CD4-positive, alpha-beta T cell treated with Interleukin-4 for 1 hour (primary cell): ENCODE data around the gene TCF7L2.

Experiments
- DNase-seq, 2 donors: peaks; one replicate each; pipeline ENCODE4 v3.0.0-alpha.2; 2020 to 2022

TCF7L2 gene

GRCh38 chr10:112949875-112950507, at the start of gene TCF7L2:
Gene TCF7L2 (plus strand): TSS chr10:112950247. CDS start chr10:112950757, 510 bp downstream.
- DNase-seq, result peak; percentile 69 to 79

- DNase-seq, result no peak
Measured at GRCh38 chr10:112902730-112903129, 47.3 kb upstream of the TCF7L2 start.

- DNase-seq, result no peak
Measured at GRCh38 chr10:112904000-112904399, 46.0 kb upstream of the TCF7L2 start.

- DNase-seq, result no peak
Measured at GRCh38 chr10:112906945-112907344, 43.1 kb upstream of the TCF7L2 start.

- no peak for DNase-seq
Measured at GRCh38 chr10:112907893-112908292, 42.2 kb upstream of the TCF7L2 start.

GRCh38 chr10:112911206-112911605, 38.8 kb upstream of the TCF7L2 start:
- no peak for DNase-seq

- no peak for DNase-seq
Measured at GRCh38 chr10:112912410-112912928, 37.6 kb upstream of the TCF7L2 start.

GRCh38 chr10:112913255-112913654, 36.8 kb upstream of the TCF7L2 start:
- no peak for DNase-seq

GRCh38 chr10:112913661-112914287, 36.3 kb upstream of the TCF7L2 start:
- no peak for DNase-seq

- DNase-seq, result no peak
Measured at GRCh38 chr10:112914288-112914952, 35.6 kb upstream of the TCF7L2 start.

- DNase-seq, result no peak
Measured at GRCh38 chr10:112915590-112916572, 34.2 kb upstream of the TCF7L2 start.

- no peak for DNase-seq
Measured at GRCh38 chr10:112917681-112918080, 32.4 kb upstream of the TCF7L2 start.

- DNase-seq, result no peak
Measured at GRCh38 chr10:112918771-112919170, 31.3 kb upstream of the TCF7L2 start.

- DNase-seq, result no peak
Measured at GRCh38 chr10:112919721-112920120, 30.3 kb upstream of the TCF7L2 start.

GRCh38 chr10:112926906-112927688, 22.9 kb upstream of the TCF7L2 start:
- no peak for DNase-seq

GRCh38 chr10:112927980-112928379, 22.1 kb upstream of the TCF7L2 start:
- DNase-seq, result no peak

- no peak for DNase-seq
Measured at GRCh38 chr10:112932658-112933057, 17.4 kb upstream of the TCF7L2 start.

- no peak for DNase-seq
Measured at GRCh38 chr10:112934193-112934592, 15.9 kb upstream of the TCF7L2 start.

GRCh38 chr10:112938808-112939482, 11.1 kb upstream of the TCF7L2 start:
- DNase-seq, result no peak

GRCh38 chr10:112945811-112946210, 4.2 kb upstream of the TCF7L2 start:
- DNase-seq, result no peak

- no peak for DNase-seq
Measured at GRCh38 chr10:112946649-112947048, 3.4 kb upstream of the TCF7L2 start.
